HG03469 (cell line): ENCODE measurements around the gene ABCA13.
"Not testable (repeated sequence)": the region's sequence is repeated elsewhere in the genome, so short reads cannot be mapped to it uniquely, and the experiment has no call there.

ENCODE experiments used
- ATAC-seq: cut with Tn5 transposase; IDR thresholded peaks from one replicate; pipeline ENCODE4 v1.9.1; 2021; ENCODE audit warnings: mild to moderate bottlenecking, moderate library complexity, moderate number of reproducible peaks; ENCODE audit not compliant: unreplicated experiment

ABCA13 gene

DNA sequence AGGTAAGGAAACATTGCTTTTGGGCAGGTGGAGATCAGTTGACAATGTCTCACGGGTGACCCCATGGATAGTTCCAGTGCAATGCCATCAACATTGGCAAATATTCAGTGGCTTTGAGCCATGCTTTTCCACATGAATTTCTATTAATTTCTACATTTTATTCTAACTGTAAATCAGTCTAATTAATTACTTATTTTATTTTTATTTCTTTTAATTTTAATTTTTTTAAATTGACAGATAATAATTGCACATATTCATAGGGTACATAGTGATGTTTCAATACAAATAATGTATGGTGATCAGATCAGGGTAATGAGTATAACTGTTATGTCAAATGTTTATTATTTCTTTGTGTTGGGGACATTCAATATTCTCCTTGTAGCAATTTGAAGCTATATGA, 3.8 kb downstream of the ABCA13 start:
- ATAC-seq, result no peak

DNA sequence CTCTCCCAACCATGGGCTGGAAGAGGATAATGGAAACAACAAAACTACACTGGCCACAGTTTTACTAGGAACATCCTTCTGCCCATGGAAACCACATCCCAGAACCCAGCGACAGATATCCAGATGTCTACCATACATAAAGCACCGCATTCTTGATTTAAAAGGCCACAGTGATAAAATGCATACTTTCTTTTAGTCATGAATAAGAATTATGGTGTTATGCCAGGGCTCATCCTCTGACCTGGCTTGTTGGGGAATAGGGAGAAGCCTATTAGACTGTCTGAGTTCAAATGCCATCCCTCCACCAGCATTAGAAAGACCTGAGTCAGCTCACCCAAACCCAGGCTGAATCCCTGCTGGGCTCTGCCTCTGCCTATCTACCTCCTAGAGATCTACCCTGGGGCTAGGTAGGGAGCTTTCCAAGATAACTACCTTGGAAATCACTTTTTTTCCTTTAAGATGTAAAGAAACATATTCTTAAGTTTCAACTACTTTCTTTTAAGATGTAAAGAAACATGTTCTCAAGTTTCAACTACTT, 5.2 kb downstream of the ABCA13 start:
- no peak for ATAC-seq

- no peak for ATAC-seq
Measured at GRCh38 chr7:48177271-48177670, 6.0 kb downstream of the ABCA13 start.

DNA sequence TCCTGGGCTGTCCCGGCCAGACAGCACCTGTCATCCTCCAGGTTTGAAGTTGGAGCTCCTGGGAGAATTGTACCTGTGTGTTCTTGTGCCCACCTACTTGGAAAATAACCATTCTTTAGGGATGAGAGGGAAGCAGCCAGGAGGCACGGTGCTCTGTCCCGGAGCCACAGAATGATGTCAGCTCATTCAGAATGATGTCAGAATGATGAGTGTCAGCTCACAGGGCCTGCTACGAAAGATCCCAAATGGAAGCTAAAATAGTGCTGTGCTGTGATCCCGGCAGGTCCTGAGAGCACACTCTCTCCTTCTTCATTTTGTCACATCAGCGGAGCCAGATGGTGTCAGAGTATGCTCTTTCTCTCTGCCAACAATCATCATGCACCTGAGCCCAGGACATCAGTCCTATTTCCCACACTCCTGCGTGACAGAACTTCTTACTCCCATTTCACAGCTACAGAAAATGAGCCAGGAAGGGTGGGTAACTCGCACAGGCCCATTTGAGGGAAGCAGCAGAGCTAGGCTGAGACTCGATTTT, 8.3 kb downstream of the ABCA13 start:
- no peak for ATAC-seq

- no peak for ATAC-seq
Measured at GRCh38 chr7:48180981-48181380, 9.7 kb downstream of the ABCA13 start.

DNA sequence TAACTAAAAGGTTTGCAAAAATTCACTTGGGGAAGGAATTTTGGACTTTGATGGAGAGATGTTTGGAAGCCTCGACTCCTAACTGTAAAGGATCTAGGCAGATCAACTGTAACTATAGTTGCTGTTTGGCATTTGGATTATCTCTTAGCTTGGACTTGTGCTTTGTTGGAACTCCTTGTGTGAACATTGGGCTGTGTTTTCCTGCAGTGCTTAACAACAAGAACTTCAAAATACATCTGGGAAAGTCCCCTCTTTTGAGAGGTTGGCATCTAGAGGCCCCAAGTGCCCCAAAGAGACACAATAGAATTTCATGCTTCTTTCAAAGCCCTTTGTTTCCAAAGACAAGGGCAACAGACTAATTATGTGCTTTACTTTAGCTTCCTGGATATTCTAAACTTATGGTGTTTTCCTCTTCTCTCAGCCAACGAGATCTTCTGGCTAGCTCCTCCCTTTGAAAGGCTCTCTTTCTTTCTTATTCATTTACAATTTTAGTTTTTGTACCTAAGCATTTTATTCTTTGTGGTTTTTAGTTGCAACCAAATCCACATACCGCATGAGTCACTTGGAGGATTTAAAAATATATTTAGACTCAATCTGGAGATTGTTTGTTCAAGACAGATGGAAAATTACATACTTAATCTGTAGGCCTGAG, 11.6 kb downstream of the ABCA13 start:
- ATAC-seq, result no peak

- ATAC-seq, result no peak
Measured at GRCh38 chr7:48183370-48183743, 12.1 kb downstream of the ABCA13 start.

DNA sequence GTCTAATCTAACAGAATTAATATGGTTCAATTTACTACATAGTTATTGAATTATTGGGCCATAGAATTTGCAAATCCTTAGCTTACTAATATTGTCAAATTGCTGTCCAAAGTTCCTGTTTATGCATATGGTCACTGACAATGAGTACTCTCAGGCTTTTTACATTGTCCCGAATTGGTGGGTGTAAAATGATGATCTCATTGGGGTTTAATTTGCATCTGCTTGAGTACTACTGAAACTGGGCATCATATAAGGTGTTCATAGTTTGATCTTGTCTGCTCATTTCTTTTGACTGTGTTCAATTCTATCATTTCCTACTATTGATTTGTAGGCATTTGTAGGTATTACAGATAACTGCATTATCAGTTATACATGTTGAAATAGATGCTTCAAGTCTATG, 12.7 kb downstream of the ABCA13 start:
- ATAC-seq, result no peak

GRCh38 chr7:48188776-48189520, 17.7 kb downstream of the ABCA13 start:
- no peak for ATAC-seq

GRCh38 chr7:48192996-48193395, 21.7 kb downstream of the ABCA13 start:
- no peak for ATAC-seq

- ATAC-seq, result no peak
Measured at GRCh38 chr7:48193421-48193820, 22.2 kb downstream of the ABCA13 start.

DNA sequence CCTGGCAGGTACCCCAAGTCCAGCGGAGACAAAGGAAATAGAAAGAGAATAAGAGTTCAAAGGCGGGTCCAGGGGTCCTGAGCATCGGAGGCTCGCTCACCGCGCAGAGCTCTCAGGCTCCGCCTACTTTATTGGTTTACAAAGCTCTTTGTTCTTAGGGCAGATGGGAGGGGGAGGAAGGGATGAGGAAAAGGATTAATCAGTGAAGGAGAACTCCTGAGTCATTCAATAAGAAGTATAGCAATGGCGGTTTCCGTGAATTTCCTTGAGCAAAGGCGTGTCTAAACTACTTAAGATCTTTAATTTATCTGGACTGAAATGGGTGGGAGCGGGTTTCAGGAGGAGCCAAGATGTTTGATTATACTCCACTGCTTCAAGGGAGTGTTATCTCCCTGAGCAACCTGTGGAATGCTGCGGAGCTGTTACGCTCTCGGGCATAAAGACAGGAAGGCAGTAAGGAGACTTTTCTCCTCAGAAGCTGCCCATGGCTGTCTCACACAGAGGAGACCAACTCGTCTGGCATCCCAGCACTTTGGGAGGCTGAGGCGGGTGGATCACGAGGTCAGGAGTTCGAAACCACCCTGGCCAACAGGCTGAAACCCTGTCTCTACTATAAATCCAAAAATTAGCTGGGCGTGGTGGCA, 29.8 kb downstream of the ABCA13 start:
- not testable (repeated sequence) for ATAC-seq

DNA sequence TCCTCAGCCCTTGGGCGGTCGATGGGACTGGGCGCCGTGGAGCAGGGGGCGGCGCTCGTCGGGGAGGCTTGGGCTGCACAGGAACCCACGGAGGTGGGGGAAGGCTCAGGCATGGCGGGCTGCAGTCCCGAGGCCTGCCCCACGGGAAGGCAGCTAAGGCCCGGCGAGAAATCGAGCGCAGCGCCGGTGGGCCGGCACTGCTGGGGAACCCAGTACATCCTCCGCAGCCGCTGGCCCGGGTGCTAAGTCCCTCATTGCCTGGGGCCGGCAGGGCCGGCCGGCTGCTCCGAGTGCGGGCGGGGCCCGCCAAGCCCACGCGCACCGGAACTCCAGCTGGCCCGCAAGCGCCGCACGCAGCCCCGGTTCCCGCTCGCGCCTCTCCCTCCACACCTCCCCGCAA, 31.7 kb downstream of the ABCA13 start:
- not testable (repeated sequence) for ATAC-seq

DNA sequence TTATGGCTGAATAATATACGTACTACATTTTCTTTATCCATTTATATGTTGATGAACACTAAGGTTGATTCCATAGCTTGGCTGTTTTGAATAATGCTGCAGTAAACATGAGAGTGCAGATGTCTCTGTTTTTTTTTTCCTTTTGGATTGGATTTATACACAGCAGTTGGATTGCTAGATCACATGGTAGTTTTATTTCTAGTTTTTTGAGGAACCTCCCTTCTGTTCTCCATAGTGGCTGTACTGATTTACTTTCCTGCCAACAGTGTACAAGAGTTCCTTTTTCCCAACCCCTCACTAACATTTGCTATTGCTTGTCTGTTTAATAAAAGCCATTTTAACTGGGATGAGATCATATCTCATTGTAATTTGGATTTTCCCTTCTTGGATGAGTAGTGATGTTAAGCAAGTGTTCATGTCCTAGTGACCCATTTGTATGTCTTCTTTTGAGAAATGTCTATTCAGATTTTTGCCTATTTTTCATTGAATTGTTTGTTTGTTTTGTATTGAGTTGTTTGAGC, 36.0 kb downstream of the ABCA13 start:
- ATAC-seq, result no peak

- ATAC-seq, result no peak
Measured at GRCh38 chr7:48209004-48209600, 37.8 kb downstream of the ABCA13 start.

DNA sequence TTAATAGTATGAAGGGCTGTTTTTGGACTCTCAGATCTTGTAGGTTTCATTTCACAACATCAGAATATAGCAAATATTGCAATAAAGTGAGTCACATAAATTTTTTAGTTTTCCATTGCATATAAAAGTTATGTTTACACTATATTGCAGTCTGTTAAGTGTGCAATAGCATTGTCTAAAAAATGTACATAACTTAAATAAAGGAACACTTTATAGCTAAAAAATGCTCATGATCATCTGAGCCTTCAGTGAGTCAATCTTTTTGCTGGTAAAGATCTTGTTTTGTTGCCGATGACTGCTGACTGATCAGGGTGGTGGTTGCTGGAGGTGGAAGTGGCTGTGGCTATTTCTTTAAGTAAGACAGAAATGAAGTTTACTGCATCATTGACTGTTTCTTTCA, 42.0 kb downstream of the ABCA13 start:
- ATAC-seq, result no peak

DNA sequence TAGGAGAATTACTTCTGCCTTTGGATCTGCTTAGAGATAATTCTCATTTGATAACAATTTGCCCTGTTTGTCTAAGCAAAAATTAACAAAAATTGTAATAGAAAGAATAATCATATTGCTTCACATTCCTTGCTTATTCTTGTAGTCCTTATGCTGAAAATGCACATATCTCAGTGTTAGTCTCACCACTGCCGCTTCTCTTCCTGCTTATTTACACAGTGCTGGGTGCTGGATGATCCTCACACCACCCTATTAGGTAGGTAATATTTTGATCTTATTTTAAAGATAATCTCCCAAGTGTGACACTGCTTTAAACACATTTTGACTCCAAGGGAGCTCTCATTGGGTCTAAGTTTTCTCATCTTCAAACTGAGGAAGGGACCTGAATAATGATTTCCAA, 46.0 kb downstream of the ABCA13 start:
- ATAC-seq, result no peak

GRCh38 chr7:48217753-48218152, 46.5 kb downstream of the ABCA13 start:
- no peak for ATAC-seq

- no peak for ATAC-seq
Measured at GRCh38 chr7:48224042-48224441, 52.8 kb downstream of the ABCA13 start.

DNA sequence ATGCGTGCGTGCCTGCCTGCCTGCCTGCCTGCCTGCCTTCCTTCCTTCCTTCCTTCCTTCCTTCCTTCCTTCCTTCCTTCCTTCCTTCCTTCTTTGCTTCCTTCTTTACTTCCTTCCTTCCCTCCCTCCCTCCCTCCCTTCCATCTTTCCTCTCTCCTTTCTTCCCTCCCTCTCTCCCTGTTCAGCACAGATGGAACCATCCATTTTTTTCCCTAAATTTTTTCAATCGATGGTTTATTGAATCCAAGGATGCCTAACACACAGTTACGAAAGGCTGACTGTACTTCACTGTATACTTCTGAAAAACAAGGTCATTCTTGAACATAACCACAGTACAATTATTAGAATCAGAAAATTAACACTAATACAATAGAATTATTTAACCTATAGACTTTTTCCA, 53.8 kb downstream of the ABCA13 start:
- no peak for ATAC-seq

- no peak for ATAC-seq
Measured at GRCh38 chr7:48237354-48237753, 66.1 kb downstream of the ABCA13 start.
